Esophagus squamous epithelium (tissue), 4 donors: ENCODE data around the gene BLVRA.
"Not testable (repeated sequence)": the region's sequence is repeated elsewhere in the genome, so short reads cannot be mapped to it uniquely, and the experiment has no call there.

Source experiments
- POLR2A ChIP-seq, 4 donors: fragments of 450-650 bp; IDR thresholded peaks; one replicate each; pipeline ENCODE4 v1.6.1; 2017; ENCODE audit warnings: antibody characterized with exemption in 4 of 4, mild to moderate bottlenecking in 4 of 4, moderate library complexity in 3 of 4
- TF ChIP-seq, protein P1 (sequence below), 6 experiments: fragments of 450-650 bp in 4 of 6; fragments of 200-600 bp in 2 of 6; sonication (generic) in 2 of 6; IDR thresholded peaks; one replicate each; pipeline ENCODE4 v1.5.1; 2016 to 2019; ENCODE audit warnings: antibody characterized with exemption in 6 of 6, mild to moderate bottlenecking in 4 of 6, moderate library complexity in 4 of 6

DNA sequence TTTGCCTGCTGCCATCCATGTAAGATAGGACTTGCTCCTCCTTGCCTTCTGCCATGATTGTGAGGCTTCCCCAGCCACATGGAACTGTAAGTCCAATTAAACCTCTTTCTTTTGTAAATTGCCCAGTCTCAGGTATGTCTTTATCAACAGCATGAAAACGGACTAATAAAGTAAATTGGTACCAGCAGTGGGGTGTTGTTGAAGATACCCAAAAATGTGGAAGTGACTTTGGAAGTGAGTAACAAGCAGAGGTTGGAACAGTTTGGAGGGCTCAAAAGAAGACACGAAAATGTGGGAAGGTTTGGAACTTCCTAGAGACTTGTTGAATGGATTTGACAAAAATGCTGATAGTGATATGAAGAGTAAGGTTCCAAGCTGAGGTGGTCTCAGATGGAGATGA is 42.5 kb upstream of the BLVRA start:
- TF ChIP-seq, protein P1, sequence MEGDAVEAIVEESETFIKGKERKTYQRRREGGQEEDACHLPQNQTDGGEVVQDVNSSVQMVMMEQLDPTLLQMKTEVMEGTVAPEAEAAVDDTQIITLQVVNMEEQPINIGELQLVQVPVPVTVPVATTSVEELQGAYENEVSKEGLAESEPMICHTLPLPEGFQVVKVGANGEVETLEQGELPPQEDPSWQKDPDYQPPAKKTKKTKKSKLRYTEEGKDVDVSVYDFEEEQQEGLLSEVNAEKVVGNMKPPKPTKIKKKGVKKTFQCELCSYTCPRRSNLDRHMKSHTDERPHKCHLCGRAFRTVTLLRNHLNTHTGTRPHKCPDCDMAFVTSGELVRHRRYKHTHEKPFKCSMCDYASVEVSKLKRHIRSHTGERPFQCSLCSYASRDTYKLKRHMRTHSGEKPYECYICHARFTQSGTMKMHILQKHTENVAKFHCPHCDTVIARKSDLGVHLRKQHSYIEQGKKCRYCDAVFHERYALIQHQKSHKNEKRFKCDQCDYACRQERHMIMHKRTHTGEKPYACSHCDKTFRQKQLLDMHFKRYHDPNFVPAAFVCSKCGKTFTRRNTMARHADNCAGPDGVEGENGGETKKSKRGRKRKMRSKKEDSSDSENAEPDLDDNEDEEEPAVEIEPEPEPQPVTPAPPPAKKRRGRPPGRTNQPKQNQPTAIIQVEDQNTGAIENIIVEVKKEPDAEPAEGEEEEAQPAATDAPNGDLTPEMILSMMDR (IDR thresholded peaks at IDR 0.05) = not testable (repeated sequence)
- not testable (repeated sequence) for TF ChIP-seq POLR2A (IDR thresholded peaks at IDR 0.05)
